Urothelium cell line (cell line): ENCODE measurements around the gene ITCH.
"Not testable (repeated sequence)": the region's sequence is repeated elsewhere in the genome, so short reads cannot be mapped to it uniquely, and the experiment has no call there.

Source experiments
- DNase-seq: peaks from one replicate; pipeline ENCODE4 v3.0.0; 2011; ENCODE audit warnings: low spot score, mixed read lengths
- FAIRE-seq: peaks from 2 replicates; lab custom pipeline; 2011; peaks lifted over from hg19 to GRCh38; lab: Jason Lieb, UNC

Gene ITCH

DNA sequence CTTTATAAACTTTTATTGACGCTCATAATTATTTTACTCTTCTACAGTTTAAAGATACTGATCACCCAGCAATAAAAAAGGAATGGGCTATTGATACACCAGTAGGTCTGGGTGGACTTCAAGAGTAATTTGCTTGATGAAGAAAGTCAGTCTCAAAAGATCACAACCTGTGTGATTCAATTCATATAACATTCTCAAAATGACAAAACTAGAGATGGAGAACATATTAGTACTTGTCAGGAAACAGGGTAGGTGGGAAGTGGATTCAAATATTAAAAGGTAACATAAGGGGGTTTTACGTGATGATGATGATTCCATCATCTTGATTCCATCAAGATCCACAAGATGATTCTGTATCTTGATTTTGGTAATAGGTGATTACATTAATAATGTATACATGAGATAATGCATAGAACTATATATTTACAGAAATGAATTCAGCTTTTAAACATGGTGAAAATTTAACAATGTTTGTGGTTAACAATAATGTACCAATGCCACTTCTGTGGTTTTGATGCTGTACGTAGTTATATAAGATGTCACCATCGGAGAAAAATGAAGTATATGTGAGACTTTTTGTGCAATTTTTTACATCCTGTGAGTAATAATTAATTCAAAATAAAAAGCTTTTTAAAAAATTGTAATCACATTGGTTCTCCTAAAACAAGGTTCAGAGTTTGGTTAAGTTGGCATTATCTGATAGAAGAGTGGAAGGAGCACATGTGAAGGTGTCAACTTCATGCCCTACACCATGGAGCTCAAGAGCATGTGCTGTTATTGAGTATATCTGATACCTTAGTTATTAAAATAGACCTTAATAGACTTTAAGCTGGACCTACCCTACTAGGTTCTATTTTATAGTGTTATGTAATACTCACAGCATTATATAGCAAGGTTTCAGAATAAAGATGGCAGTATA lies 86.9 kb downstream of the ITCH start:
- DNase-seq (no peak), FAIRE-seq (no peak)

DNA sequence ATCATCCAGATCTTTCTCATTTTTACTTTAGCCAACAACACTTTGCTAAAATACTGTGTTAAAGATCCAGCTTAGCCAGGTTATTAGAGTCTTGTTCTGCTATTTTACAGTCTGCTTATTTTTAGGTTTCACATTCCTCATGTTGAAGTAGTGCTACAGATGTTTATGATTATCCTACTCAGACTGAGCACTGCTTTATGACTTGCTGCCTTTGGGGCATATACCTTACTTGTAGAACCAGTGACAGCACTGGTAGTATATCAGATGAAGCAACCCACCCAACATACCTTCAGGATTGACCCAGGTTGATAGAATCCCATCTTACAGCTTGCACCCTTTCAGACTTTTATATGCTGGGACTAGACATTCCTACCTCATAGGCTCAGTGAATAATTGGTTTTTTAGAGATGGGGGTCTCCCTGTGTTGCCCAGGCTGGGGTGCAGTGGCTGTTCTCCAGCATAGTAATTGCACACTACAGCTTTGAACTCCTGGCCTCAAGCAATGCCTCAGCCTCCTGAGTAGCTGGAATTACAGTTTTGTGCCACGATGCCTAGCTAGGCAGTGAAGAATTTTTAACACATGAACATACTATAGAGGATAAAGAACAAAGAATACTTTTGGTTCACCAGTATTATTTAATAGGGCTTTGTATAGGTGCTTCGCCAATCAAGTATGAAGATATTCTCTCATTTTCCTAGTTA lies 89.4 kb downstream of the ITCH start:
- DNase-seq, result no peak
- FAIRE-seq, result no peak

DNA sequence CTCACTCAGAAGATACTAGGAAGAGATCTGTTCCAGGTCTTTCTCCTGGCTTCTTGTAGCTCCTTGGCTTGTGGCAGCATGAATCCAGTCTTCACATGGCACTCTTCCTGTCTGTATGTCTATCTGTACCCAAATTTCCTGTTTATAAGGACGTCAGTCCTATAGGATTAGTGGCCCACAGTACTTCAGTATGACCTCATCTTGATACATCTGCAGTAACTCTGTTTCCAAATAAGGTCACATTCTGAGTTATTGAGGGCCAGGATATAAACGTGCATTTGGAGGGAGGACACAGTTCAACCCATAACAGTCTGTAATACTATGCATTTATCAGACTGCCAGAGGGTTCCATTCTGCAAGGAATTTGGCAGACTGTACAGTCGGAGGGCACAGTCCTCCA lies 95.6 kb downstream of the ITCH start:
- no peak for DNase-seq
- FAIRE-seq, result no peak

DNA sequence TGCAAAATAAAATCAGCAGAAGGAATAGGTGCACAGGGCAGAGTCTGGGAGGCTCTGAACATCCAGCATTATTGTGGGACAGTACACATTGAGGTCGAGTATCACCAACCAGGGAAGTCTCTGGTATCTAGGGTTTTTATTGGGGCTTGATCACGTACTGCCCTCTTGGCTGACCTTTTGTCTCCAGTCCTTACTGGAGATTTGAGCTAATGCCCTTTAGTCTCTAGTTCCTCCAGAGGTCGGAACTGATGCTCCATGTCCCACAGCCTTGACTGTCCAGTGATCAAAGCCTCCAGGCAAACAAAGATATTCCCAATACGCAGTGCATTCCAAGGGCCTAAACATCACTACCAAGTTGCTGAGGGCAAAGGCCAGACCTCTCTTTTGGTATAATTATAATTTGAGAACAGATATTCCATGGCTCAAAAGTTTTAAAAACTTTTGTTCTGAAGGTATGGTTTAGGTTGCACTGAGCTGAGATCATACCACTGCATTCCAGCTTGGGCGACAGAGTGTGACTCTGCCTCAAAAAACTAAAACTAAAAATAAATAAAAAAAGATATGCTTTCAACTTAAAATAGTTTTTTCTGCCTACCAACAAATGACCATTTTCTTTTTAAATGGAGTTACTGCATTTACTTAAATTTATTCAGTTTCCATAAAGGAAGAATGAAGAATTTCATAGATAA lies 96.3 kb downstream of the ITCH start:
- DNase-seq, result no peak
- FAIRE-seq, result no peak

DNA sequence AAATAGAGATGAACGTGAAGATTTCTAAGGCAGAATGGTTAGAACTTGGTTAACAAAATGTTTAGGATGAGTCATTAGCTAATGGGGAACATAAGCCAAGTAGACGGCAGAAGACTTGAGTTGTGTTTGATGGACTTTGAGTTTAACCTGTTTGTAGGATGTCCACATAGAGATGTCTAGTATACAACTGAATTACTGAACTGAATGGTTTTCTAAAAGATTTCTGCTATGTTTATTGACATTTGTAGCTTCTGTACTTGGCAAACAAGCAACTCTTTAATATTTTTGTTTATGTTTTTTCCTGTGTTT lies 98.7 kb downstream of the ITCH start:
- FAIRE-seq (no peak), DNase-seq (no peak)

DNA sequence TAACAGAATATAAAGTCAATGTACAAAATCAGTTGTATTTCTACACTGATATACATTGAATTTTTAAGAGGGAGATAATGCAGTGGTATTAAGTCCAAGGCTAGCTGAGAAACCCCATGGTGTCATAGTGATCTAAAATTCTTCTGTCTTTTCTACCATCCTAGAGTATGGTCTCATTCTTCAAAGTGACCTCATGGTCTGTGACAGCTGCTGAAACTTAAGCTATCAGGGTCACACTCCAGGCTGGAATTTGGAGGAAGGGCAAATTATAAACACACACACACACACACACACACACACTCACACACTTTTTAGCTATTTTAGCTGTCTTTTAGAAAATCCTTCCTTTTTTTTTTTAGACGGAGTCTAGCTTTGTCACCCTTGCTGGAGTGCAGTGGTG lies 105.9 kb downstream of the ITCH start:
- FAIRE-seq (no peak), DNase-seq (no peak)

DNA sequence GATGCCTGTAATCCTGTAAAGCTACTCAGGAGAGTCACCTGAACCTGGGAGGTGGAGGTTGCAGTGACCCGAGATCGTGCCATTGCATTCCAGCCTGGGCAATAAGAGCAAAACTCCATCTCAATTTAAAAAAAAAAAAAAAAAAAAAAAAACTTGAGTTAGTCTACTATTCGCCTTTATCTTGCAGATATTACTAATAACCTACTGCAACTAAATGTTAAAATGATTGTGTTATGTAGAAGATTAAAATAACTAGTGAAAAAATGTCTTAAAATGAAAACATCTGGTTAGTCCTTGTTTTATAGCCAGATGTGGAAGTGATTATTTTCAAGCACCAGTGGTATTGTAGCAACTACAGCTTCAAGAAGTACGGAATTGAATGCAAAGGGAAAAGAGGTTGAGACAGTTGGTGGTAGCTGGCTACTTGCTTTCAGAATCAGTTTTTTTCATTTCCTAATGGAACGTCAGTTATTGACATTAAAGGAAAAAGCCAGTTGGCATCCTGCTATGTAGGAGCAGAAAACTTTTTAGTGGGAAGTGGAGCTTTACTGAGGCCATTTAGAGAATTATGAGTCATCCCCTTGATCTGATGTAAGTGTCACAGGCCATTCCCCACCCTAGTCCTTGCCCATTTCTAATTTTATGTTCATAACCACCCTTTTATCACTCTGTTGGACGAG lies 109.3 kb downstream of the ITCH start:
- DNase-seq (peak; percentile 6), FAIRE-seq (no peak)

DNA sequence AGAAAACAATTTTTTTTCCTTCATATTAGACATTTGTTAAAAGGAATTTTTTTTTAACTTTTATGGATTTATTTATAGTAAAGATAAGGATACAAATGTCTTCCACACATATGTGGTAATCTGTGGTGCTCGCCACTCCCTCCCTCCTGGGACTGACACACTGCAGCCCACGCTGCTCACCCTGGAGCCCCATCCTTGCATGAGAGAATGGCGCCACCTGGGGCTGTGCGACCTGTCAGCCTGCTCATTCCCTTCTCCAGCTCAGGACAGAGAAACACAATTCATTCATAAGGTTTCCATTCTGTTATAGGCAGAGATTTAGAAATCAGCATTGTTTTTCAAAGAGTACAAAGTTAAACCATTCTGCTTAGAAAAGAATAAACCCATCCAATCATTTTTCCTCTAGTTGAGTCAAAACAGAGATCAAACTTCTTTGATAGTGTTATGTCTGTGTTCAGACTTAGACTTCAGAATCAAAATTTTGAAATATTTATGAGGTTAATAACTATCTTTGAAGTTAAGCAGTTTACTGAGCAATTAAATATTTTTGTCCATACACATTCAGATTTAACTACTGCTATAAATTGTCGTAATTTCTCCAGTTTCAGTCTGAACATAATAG lies 110.3 kb downstream of the ITCH start:
- DNase-seq (peak; percentile 11), FAIRE-seq (peak; percentile 90)

DNA sequence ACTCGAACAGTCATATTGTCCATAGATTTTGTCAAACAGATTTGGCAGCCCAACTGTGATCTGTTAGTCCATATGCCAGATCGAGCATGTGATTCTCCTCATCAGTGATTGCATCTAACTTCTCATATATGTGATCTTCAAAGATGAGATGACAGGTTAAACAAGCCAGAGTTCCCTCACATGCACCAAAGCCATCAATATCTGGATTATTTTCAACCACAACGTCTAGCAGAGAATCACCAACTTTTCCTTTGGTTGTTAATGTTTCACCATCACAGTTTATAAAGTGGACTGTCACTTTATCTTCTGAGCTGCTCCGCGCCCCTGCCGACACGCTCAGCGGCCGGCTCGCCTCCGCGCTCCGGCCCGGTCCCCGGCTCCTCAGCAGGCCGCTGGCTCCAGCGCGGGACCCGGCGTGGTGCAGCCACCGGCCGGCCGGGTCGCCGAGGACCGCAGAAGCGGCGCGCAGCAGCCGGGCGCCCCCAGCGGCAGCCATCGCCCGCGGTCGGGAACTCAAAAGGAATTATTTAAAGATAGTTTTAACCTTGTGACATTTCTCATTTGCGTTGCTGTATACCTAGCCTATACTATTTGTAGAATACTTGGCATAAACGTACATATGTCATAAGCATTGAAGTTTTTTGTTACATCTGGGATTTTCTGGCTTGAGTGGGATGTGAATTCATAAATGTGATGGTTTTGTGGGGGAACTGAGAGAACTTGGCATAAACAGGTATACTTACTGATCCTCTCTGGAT lies 113.1 kb downstream of the ITCH start:
- no peak for DNase-seq
- FAIRE-seq, result no peak

DNA sequence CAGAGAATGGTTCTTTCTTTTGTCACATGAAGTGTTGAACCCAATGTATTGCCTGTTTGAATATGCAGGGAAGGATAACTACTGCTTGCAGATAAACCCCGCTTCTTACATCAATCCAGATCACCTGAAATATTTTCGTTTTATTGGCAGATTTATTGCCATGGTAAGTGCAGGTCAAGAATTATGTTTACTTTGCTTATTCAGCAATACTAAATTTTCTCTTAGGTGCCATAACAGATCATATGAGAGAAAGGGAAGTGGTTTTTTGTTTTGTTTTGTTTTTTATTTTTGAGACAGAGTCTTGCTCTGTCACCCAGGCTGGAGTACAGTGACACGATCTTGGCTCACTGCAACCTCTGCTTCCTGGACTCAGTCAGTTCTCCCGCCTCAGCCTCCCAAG lies 116.6 kb downstream of the ITCH start:
- no peak for FAIRE-seq

DNA sequence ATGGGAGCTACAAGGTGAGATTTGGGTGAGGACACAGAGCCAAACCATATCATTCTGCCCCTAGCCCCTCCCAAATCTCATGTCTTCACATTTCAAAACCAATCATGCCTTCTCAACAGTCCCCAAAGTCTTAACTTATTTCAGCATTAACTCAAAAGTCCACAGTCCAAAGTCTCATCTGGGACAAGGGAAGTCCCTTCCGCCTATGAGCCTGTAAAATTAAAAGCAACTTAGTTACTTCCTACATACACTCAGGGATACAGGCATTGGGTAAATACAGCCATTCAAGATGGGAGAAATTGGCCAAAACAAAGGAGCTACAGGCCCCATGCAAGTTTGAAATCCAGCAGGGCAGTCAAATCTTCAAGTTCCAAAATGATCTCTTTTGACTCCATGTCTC lies 119.1 kb downstream of the ITCH start:
- not testable (repeated sequence) for DNase-seq, FAIRE-seq

More for the DNA sequence above, 116.6 kb downstream of the ITCH start:
- no peak for DNase-seq

DNA sequence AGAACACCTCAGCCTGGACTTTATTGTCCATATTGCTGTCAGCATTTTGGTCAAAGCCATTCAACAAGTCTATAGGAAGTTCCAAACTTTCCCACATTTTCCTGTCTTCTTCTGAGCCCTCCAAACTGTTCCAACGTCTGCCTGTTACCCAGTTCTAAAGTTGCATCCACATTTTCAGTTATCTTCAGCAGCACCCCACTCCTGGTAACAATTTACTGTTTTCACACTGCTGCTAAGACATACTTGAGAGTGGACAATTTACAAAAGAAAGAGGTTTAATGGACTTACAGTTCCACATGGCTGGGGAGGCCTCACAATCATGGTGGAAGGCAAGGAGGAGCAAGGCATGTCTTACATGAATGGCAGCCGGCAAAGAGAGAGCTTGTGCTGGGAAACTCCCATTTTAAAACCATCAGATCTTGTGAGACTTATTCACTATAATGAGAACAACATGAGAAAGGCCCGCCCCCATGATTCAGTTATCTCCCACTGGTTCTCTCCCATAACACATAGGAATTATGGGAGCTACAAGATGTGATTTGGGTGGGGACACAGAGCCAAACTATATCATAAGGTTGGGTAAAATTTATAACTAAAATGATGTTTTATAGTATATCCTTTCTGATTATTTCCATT lies 120.6 kb downstream of the ITCH start:
- not testable (repeated sequence) for FAIRE-seq, DNase-seq

DNA sequence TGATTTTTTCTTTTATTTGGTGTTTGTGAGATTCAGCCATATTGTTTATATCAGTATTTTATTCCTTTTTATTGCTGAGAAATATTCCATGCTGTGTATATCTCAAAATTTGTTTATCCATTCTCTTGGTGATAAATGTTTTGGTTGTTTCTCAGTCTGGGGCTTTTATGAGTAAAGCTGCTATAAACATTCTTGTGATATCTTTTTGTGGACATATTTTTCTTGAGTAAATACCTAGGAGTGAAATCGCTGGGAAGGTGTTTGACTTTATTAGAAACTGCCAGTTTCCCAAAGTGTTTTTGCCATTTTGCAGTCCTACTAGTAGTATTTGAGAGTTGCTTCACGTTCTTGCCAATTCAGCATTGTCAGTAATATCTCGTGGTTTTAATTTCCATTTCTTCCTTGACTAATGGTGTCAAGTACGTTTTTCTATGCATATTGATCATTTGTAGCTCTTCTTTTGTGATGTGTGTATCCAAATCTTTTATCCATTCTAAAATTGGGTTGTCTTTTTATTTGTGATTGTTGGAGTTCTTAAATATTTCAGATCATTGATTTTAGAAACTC lies 122.1 kb downstream of the ITCH start:
- FAIRE-seq, result no peak
- DNase-seq, result no peak

DNA sequence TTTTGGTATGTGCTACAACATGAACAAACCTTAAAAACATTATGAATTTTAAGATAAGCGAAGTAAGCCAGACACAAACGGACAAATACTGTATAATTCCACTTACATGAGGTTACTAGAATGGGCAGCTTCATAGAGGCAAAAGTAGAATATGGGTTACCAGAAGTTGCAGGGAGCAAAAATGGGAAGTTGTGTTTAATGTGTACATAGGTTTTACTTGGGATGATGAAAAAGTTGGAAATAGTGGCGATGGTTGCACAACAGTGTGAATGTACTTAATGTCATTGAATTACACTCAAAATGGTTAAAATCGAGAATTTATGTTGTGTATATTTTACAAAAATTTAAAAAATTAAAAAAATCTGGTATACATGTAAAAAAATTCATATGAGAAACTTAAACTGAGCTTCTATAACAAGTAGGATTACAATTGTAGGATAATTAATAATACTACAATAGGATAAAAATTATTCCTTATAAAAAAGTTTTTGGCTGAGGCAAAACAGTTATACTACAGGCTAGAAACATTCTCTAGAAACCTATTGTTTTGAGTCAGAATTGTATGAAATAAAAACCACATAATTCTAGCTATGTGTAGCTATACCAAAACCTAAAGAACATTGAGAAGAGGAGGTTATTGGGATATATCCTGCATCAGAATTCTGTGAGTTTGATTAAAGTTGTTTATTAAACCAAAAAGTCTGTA lies 128.3 kb downstream of the ITCH start:
- DNase-seq (no peak), FAIRE-seq (no peak)

DNA sequence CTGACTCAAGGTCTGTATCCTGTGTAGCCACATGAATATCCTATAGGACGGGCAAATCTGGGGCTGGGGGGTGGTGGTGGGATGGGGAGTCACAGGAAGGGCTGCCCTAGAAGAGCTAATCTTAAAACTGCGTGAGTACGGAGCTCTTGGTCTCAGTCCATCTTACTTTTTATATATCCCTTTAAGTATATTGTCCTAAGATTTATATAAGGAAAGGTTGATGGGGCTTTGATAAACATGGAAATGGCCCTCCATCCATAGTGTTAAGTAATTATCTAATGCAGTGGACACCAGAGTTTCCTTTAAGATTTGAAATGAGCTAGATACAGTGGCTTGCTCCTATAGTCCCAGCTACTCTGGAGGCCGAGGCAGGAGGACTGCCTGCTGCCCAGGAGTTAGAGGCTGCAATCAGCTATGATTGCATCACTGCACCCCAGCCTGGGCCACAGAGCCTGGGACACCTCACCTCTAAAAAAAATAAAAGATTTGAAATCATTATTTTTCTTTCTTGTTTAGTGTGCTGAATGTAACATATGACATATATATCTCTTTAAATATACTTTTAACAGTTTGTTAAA lies 128.9 kb downstream of the ITCH start:
- DNase-seq (no peak), FAIRE-seq (no peak)

DNA sequence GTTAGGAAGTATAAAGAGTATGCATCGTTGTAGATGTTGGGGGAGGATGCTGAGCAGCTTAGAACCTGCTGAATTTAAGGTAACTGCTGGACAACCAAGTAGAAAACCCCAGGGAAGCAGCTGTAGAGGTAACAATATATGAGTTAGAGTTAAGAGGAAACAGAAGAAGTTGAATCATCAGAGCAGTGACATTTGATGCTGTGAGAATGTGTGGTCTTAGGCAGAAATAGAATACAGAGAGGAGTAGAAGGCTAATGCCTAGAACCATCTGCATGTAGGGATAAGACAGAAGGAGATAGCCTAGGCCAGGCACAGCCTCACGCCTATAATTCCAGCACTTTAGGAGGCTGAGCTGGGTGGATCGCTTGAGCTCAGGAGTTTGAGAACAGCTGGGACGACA lies 130.6 kb downstream of the ITCH start:
- no peak for DNase-seq
- FAIRE-seq, result no peak

DNA sequence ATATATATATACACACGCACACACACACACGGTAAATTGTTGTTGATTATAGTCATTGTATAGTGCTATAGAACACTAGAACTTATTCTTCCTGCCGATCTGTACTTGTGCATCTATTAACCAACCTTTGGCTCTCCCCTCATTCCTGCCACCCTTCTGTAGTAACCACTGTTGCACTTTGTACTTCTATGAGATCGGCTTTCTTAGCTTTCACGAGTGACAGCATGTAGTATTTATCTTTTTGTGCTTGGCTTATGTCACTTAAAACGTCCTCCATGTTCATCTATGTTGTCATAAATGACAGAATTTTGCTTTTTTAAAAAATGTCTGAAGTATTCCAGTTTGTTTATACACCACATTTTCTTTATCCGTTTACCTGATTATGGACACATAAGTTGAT lies 132.2 kb downstream of the ITCH start:
- DNase-seq (no peak), FAIRE-seq (no peak)

DNA sequence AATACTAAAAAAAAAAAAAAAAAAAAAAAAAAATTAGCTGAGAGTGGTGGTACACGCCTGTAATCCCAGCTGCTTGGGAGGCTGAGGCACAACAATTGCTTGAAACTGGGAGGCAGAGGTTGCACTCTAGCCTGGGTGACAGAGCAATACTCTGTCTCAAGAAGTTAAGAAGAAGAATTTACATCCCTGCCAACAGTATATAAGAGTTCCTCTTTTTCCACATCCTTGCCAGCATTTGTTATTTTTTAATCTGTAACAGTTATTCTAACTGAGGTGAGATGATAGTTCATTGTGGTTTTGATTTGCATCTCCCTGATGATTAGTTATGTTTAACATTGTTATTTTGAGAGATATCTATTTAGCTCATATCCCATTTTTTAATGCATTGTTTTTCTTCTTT lies 132.8 kb downstream of the ITCH start:
- DNase-seq, result no peak

More for the DNA sequence above, 132.8 kb downstream of the ITCH start:
- no peak for FAIRE-seq
